H9 (cell line): Measurements from ENCODE around the gene XPA. TPM values are rescaled to one million over a fixed set of nuclear protein-coding genes. Genes with fewer than 3 reads are reported as not detected.

Experiments used
- DNase-seq: peaks from one replicate; pipeline ENCODE4 v3.0.0-alpha.2; 2017
- H2AFZ ChIP-seq: one replicate; pipeline ENCODE4 v1.6.1; 2013; ENCODE audit warnings: mild to moderate bottlenecking, low read length, control low read depth, moderate library complexity
- H2AK5ac ChIP-seq: 2 replicates; pipeline ENCODE4 v1.6.1; 2013; ENCODE audit warnings: low read length, control low read depth, mixed read lengths; ENCODE audit not compliant: insufficient read length
- H2BK120ac ChIP-seq: one replicate; pipeline ENCODE4 v1.6.1; 2013; ENCODE audit warnings: low read depth, mild to moderate bottlenecking, low read length, control low read depth, inconsistent platforms; ENCODE audit not compliant: poor library complexity, severe bottlenecking
- H2BK12ac ChIP-seq: 2 replicates; pipeline ENCODE4 v1.6.1; 2013; ENCODE audit warnings: low read length, control low read depth, mixed read lengths, low read depth; ENCODE audit not compliant: insufficient read length
- H2BK15ac ChIP-seq: 2 replicates; pipeline ENCODE4 v1.6.1; 2013; ENCODE audit warnings: low read depth, low read length, control low read depth
- H2BK20ac ChIP-seq: one replicate; pipeline ENCODE4 v1.6.1; 2013; ENCODE audit warnings: low read depth, mild to moderate bottlenecking, low read length, control low read depth, inconsistent platforms; ENCODE audit not compliant: poor library complexity, severe bottlenecking
- H2BK5ac ChIP-seq: 2 replicates; pipeline ENCODE4 v1.6.1; 2013; ENCODE audit warnings: low read length, control low read depth, mixed read lengths; ENCODE audit not compliant: insufficient read length
- H3K14ac ChIP-seq: 2 replicates; pipeline ENCODE4 v1.6.1; 2013; ENCODE audit warnings: low read length, control low read depth; ENCODE audit not compliant: insufficient read depth
- H3K18ac ChIP-seq: 2 replicates; pipeline ENCODE4 v1.6.1; 2013; ENCODE audit warnings: low read depth, mild to moderate bottlenecking, mixed read lengths, low read length, control low read depth; ENCODE audit not compliant: insufficient read length
- H3K23ac ChIP-seq: 2 replicates; pipeline ENCODE4 v1.6.1; 2013; ENCODE audit warnings: low read length, control low read depth, mixed read lengths, low read depth; ENCODE audit not compliant: insufficient read length
- H3K23me2 ChIP-seq: 2 replicates; pipeline ENCODE4 v1.6.1; 2013; ENCODE audit warnings: low read depth, mild to moderate bottlenecking, mixed read lengths, low read length, control low read depth; ENCODE audit not compliant: insufficient read length, poor library complexity, severe bottlenecking
- H3K27ac ChIP-seq: 2 replicates; pipeline ENCODE4 v1.5.1; 2013; ENCODE audit warnings: low read length, control low read depth, mixed read lengths, low read depth; ENCODE audit not compliant: insufficient read length
- H3K27me3 ChIP-seq: 2 replicates; pipeline ENCODE4 v1.6.1; 2013; ENCODE audit warnings: low read length, control low read depth, inconsistent platforms; ENCODE audit not compliant: insufficient read depth
- H3K4ac ChIP-seq: 2 replicates; pipeline ENCODE4 v1.6.1; 2013; ENCODE audit warnings: low read depth, mild to moderate bottlenecking, control low read depth, inconsistent platforms, low read length, moderate library complexity
- H3K4me1 ChIP-seq: 2 replicates; pipeline ENCODE4 v1.6.1; 2013; ENCODE audit warnings: low read length, control low read depth, inconsistent platforms; ENCODE audit not compliant: insufficient read depth
- H3K4me2 ChIP-seq: 2 replicates; pipeline ENCODE4 v1.6.1; 2013; ENCODE audit warnings: low read length, control low read depth, mixed read lengths; ENCODE audit not compliant: insufficient read length, insufficient read depth
- H3K56ac ChIP-seq: 2 replicates; pipeline ENCODE4 v1.6.1; 2013; ENCODE audit warnings: low read depth, mild to moderate bottlenecking, mixed read lengths, low read length, control low read depth; ENCODE audit not compliant: insufficient read length
- H3K79me1 ChIP-seq: 2 replicates; pipeline ENCODE4 v1.6.1; 2013; ENCODE audit warnings: low read depth, mild to moderate bottlenecking, moderate library complexity, low read length, control low read depth, inconsistent platforms; ENCODE audit not compliant: insufficient read depth, poor library complexity, severe bottlenecking
- H3K79me2 ChIP-seq: 2 replicates; pipeline ENCODE4 v1.6.1; 2013; ENCODE audit warnings: low read length, control low read depth, inconsistent platforms; ENCODE audit not compliant: insufficient read depth
- H3K9ac ChIP-seq: 2 replicates; pipeline ENCODE4 v1.6.1; 2013; ENCODE audit warnings: low read length, control low read depth, mixed read lengths; ENCODE audit not compliant: insufficient read length; ENCODE audit errors: extremely low read depth
- H3K9me3 ChIP-seq: one replicate; pipeline ENCODE4 v1.6.1; 2013; ENCODE audit warnings: low read depth, low read length, inconsistent platforms; ENCODE audit not compliant: control insufficient read depth
- H3T11ph ChIP-seq: one replicate; pipeline ENCODE4 v1.6.1; 2013; ENCODE audit warnings: mild to moderate bottlenecking, low read length, control low read depth, inconsistent platforms
- H4K20me1 ChIP-seq: one replicate; pipeline ENCODE4 v1.6.1; 2013; ENCODE audit not compliant: control insufficient read depth, insufficient read length, insufficient read depth
- H4K5ac ChIP-seq: 2 replicates; pipeline ENCODE4 v1.6.1; 2013; ENCODE audit warnings: low read depth, mild to moderate bottlenecking, mixed read lengths, low read length, control low read depth; ENCODE audit not compliant: insufficient read length
- H4K8ac ChIP-seq: replicated peaks from 2 replicates; pipeline ENCODE4 v1.6.1; 2013; ENCODE audit warnings: low read length, control low read depth, mixed read lengths, low read depth; ENCODE audit not compliant: insufficient read length
- H4K91ac ChIP-seq: 2 replicates; pipeline ENCODE4 v1.6.1; 2013; ENCODE audit warnings: low read depth, mild to moderate bottlenecking, moderate library complexity, mixed read lengths, low read length, control low read depth; ENCODE audit not compliant: insufficient read length
- H3K27ac Mint-ChIP-seq, 3 experiments: 2 replicates in 2 of 3; 3 replicates in 1 of 3; pipeline ENCODE4 v1.8.0; 2020 to 2021; ENCODE audit warnings: mixed read lengths in 3 of 3, mild to moderate bottlenecking in 1 of 3, moderate library complexity in 1 of 3
- H3K27me3 Mint-ChIP-seq: 2 replicates; pipeline ENCODE4 v1.8.0; 2021; ENCODE audit warnings: low read depth, mild to moderate bottlenecking, moderate library complexity, mixed read lengths
- H3K36me3 Mint-ChIP-seq, 3 experiments: 2 replicates in 2 of 3; 3 replicates in 1 of 3; pipeline ENCODE4 v1.8.0; 2020 to 2021; ENCODE audit warnings: low read depth in 3 of 3, mixed read lengths in 3 of 3; ENCODE audit not compliant: insufficient read depth in 1 of 3
- H3K4me1 Mint-ChIP-seq, 2 experiments: 2 replicates each; pipeline ENCODE4 v1.8.0; 2020; ENCODE audit warnings: mixed read lengths in 2 of 2
- H3K4me3 Mint-ChIP-seq, 2 experiments: 2 replicates in 1 of 2; 3 replicates in 1 of 2; pipeline ENCODE4 v1.8.0; 2020 to 2021; ENCODE audit warnings: mild to moderate bottlenecking in 2 of 2, mixed read lengths in 2 of 2, moderate library complexity in 1 of 2
- H3K9me3 Mint-ChIP-seq, 2 experiments: 2 replicates in 1 of 2; 3 replicates in 1 of 2; pipeline ENCODE4 v1.8.0; 2020; ENCODE audit warnings: mild to moderate bottlenecking in 2 of 2, mixed read lengths in 2 of 2, moderate library complexity in 1 of 2
- CTCF ChIP-seq: fragments of 200-600 bp; sonication (generic); conservative IDR thresholded peaks from 3 replicates; pipeline ENCODE4 v1.8.0; 2021; ENCODE audit warnings: antibody characterized with exemption, mild to moderate bottlenecking
- total RNA-seq: library from RNA; stranded (reverse); gene quantifications from 2 replicates; pipeline ENCODE4 v1.2.1, GENCODE V29; 2021

XPA gene
- total RNA-seq, 1 experiment from 2014 or later: 6.6 TPM

GRCh38 chr9:97645720-97646119 is 51.4 kb downstream of the XPA start:
- Mint-ChIP-seq H3K4me1 (peaks cover 7 to 10% of the 10 kb centered on the region in 2 experiments), H3K36me3 (peaks cover 23 to 67% (median 45%) of the 10 kb centered on the region in 3 experiments; a peak in 6 of 7 replicates), H3K27ac (no peak overlapping the region), H3K4me3 (no peak overlapping the region), H3K27me3 (no peaks in the 10 kb centered on the region), H3K9me3 (no peaks in the 10 kb centered on the region)
- no peaks in the 10 kb centered on the region for H3K9me3 ChIP-seq
- no peak overlapping the region for H2BK5ac ChIP-seq
- no peak overlapping the region for H3K4ac ChIP-seq
- H3T11ph ChIP-seq: no peak overlapping the region
- no peak overlapping the region for H3K23ac ChIP-seq
- H3K56ac ChIP-seq: no peak overlapping the region
- H4K91ac ChIP-seq: no peak overlapping the region
- H3K79me2 ChIP-seq: no peaks in the 10 kb centered on the region
- H3K14ac ChIP-seq: no peak overlapping the region
- H2BK15ac ChIP-seq: no peak overlapping the region
- no peaks in the 10 kb centered on the region for H3K27me3 ChIP-seq
- H4K8ac ChIP-seq: no peak overlapping the region
- H3K18ac ChIP-seq: no peak overlapping the region
- no peak overlapping the region for H4K5ac ChIP-seq
- no peaks in the 10 kb centered on the region for H3K23me2 ChIP-seq
- H3K79me1 ChIP-seq: no peaks in the 10 kb centered on the region
- H3K4me2 ChIP-seq: no peak overlapping the region
- H2BK12ac ChIP-seq: no peak overlapping the region
- no peak for DNase-seq
- TF ChIP-seq CTCF: no peak
- H3K4me1 ChIP-seq: no peaks in the 10 kb centered on the region
- no peak overlapping the region for H3K9ac ChIP-seq
- no peak overlapping the region for H2AK5ac ChIP-seq
- H4K20me1 ChIP-seq: no peaks in the 10 kb centered on the region
- H2BK120ac ChIP-seq: no peak overlapping the region
- H2BK20ac ChIP-seq: no peak overlapping the region
- no peak overlapping the region for H3K27ac ChIP-seq
- no peak overlapping the region for H2AFZ ChIP-seq
